RWPE2 (cell line): ENCODE data around the gene SLC66A2.

Experiments used
- ATAC-seq: fragments of 200-7000 bp; cut with Tn5 transposase; 3 replicates; pipeline ENCODE4 v1.9.1; 2021; ENCODE audit warnings: low read depth
- DNase-seq: peaks from one replicate; pipeline ENCODE4 v3.0.0-alpha.2; 2020; ENCODE audit warnings: low spot score
- H3K27ac ChIP-seq: fragments of 450-650 bp; 2 replicates; pipeline ENCODE4 v1.5.1; 2017; ENCODE audit warnings: mild to moderate bottlenecking; ENCODE audit not compliant: poor library complexity, severe bottlenecking
- H3K27me3 ChIP-seq: fragments of 250-450 bp; sonication (Bioruptor Pico); 2 replicates; pipeline ENCODE4 v1.5.1; 2021; ENCODE audit warnings: mild to moderate bottlenecking, moderate library complexity; ENCODE audit not compliant: insufficient read depth, poor library complexity, severe bottlenecking
- H3K36me3 ChIP-seq: fragments of 250-450 bp; sonication (Bioruptor Pico); 2 replicates; pipeline ENCODE4 v1.5.1; 2020; ENCODE audit warnings: low read depth, mild to moderate bottlenecking, moderate library complexity
- H3K4me1 ChIP-seq: fragments of 250-450 bp; sonication (Bioruptor Pico); 2 replicates; pipeline ENCODE4 v1.5.1; 2021; ENCODE audit warnings: mild to moderate bottlenecking, moderate library complexity; ENCODE audit not compliant: insufficient read depth, poor library complexity, severe bottlenecking
- H3K4me3 ChIP-seq: fragments of 250-450 bp; sonication (Bioruptor Pico); 2 replicates; pipeline ENCODE4 v1.5.1; 2021; ENCODE audit warnings: mild to moderate bottlenecking, moderate library complexity; ENCODE audit not compliant: severe bottlenecking
- H3K9me3 ChIP-seq: fragments of 250-450 bp; sonication (Bioruptor Pico); 2 replicates; pipeline ENCODE4 v1.5.1; 2021; ENCODE audit warnings: mild to moderate bottlenecking, moderate library complexity; ENCODE audit not compliant: severe bottlenecking
- TF ChIP-seq, protein P1 (sequence below): fragments of 450-650 bp; IDR thresholded peaks from one replicate; pipeline ENCODE4 v1.5.1; 2017; ENCODE audit warnings: mild to moderate bottlenecking, moderate library complexity; ENCODE audit not compliant: poor library complexity, severe bottlenecking

SLC66A2 gene

DNA sequence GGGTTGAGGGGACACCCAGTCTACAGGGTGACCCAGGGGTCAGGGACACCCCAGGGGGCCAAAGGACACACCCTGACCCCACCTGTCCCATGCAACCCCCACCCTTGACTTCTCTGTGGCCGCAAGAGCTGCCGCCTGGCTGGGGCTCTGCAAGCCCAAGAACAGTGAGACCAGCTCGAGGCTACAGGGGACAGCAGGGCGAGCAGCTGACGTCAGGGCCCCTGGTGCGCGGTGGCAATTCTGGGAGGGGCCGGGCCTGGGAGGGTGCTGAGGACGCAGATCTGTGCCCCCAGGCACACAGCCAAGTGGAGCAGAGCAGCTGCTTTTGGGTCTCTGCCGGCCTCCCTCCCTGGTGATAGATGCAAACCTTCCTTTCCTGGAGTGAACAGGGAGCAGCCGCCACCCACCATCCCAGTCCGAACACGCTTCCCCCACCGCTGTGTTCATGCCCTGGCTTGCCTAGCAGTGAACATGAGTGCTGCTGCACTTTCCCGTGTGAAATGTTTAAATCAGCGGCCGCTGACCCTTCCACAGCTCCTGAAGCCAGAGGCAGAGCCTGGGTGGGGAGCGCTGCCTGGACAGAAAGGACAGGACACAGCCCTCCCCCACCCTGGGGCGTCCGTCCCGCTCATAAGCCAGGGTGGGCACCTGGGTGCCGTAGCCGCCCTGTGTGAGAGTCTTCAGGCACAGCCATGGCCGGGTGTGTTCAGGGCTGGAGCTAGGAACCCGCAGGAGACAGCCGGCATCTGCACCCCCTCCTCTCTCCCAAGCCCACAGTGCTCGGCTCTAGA lies 46.9 kb downstream of the SLC66A2 start:
- DNase-seq, result peak; percentile 67

DNA sequence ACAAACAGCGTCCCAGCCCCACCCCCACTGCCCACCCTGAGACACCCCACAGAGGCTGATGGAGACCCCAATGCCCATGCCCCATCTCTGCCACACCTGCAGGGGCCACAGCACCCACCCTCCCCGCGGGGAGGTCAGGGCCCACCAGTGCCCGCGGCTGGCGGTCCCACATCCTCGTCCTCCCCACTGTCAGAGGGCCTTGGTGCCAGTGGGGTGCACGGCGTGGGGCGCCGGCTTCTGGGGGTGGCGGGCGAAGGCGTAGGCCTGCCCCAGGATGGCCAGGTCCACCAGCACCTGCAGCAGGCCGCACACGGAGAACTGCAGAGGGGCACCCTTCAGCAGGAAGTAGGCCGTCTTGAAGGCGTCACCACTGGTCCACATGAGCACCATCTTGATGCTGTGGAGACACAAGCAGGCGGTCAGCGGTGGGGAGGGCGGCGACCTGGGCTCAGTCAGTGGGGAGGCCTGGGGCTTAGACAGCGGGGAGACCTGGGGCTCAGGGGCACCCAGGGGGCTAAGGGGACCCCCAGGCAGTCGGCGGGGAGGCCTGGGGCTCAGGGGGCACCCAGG lies 47.6 kb downstream of the SLC66A2 start:
- TF ChIP-seq, protein P1, sequence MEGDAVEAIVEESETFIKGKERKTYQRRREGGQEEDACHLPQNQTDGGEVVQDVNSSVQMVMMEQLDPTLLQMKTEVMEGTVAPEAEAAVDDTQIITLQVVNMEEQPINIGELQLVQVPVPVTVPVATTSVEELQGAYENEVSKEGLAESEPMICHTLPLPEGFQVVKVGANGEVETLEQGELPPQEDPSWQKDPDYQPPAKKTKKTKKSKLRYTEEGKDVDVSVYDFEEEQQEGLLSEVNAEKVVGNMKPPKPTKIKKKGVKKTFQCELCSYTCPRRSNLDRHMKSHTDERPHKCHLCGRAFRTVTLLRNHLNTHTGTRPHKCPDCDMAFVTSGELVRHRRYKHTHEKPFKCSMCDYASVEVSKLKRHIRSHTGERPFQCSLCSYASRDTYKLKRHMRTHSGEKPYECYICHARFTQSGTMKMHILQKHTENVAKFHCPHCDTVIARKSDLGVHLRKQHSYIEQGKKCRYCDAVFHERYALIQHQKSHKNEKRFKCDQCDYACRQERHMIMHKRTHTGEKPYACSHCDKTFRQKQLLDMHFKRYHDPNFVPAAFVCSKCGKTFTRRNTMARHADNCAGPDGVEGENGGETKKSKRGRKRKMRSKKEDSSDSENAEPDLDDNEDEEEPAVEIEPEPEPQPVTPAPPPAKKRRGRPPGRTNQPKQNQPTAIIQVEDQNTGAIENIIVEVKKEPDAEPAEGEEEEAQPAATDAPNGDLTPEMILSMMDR, result no peak
- Histone ChIP-seq H3K27ac (no peak overlapping the region), H3K27me3 (no peaks in the 10 kb centered on the region), H3K4me1 (no peaks in the 10 kb centered on the region), H3K4me3 (no peak overlapping the region), H3K36me3 (no peaks in the 10 kb centered on the region), H3K9me3 (peaks cover 7% of the 10 kb centered on the region)
- peak; percentile 46 for DNase-seq
- ATAC-seq, result no peak

More for the DNA sequence above, 46.9 kb downstream of the SLC66A2 start:
- Histone ChIP-seq H3K4me1 (no peaks in the 10 kb centered on the region), H3K27ac (no peak overlapping the region), H3K27me3 (no peaks in the 10 kb centered on the region), H3K9me3 (peaks cover 2% of the 10 kb centered on the region), H3K36me3 (no peaks in the 10 kb centered on the region), H3K4me3 (no peak overlapping the region)
- peak; percentile 79 for ATAC-seq
- TF ChIP-seq, protein P1, result no peak

DNA sequence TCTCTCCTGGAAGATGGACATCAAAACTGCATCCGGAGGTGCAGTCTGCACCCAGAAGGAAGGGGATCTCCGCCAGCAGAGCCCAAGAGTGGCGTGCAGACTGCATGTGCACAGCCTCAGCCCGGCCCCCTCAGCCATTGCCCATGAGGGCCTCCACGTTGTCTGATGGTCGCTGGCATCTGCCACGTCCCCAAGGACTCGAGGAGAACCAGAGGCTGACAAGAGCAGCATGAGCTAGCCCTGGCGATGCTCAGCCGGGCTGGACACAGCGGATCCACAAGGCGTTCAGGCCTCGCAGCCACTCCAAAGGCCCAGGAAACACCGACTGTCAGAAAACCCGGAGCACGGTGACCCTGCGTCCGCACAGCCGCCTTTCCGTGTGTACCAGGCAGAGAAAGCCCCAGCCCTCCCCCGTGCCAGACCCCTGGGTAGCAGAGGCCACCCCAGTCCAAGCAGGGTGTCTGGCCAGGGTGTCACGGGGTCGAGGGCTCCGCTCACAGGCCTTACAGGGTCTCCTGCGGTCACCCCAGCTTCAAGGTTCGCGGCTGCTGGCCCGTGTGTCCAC lies 48.3 kb downstream of the SLC66A2 start:
- ATAC-seq (no peak), DNase-seq (peak; percentile 62)
- Histone ChIP-seq H3K27ac (no peak overlapping the region), H3K36me3 (no peaks in the 10 kb centered on the region), H3K4me3 (no peak overlapping the region), H3K27me3 (no peaks in the 10 kb centered on the region), H3K4me1 (no peaks in the 10 kb centered on the region), H3K9me3 (peaks cover 7% of the 10 kb centered on the region)
- TF ChIP-seq, protein P1, result no peak

DNA sequence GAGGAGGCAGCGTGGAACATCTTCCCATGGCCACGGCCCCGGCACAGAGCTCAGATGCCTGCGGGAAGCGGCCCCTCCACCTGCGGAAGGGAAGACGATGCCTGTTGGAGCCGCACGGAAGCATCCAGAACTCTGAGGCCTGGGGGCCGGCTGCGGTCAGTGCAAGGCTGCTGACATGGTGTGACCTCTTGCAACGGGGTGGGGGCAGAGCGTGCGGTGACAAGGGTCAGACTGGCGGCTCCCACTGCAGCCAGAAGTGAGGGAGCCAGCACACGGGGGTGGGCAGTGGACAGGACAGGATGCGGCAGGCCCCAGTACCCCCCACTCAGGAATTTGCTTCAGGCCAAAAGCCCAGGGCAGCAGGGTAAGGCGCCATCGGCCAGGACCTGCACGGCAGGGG lies 48.8 kb downstream of the SLC66A2 start:
- peaks cover 9% of the 10 kb centered on the region for H3K9me3 ChIP-seq
- TF ChIP-seq, protein P1, result no peak
- no peak for ATAC-seq

DNA sequence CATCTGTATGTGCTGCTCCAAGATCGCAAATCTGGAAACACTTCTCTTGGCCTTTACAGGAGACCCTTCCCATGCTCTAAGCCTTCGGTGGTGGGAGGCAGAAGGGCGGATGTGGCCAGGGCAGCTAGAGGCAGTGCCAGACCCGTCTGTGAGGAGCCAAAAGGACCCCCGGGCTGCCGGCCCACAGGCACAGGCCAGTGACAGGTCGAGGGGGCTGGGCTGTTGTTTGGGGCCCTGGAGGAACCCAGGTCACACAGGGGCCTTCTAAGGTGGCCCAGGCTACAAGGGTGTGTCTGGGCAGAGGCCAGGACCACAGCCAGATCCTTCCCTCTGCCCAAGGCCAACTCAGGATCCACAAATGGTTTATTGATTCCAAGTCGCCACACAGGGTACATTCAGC lies 49.4 kb downstream of the SLC66A2 start:
- H3K4me1 ChIP-seq, result no peaks in the 10 kb centered on the region
- H3K9me3 ChIP-seq, result peaks cover 15% of the 10 kb centered on the region
- H3K27ac ChIP-seq, result no peak overlapping the region
- ATAC-seq, result no peak
- TF ChIP-seq, protein P1, result no peak
- DNase-seq, result no peak
- H3K27me3 ChIP-seq, result no peaks in the 10 kb centered on the region
- no peak overlapping the region for H3K4me3 ChIP-seq
- no peaks in the 10 kb centered on the region for H3K36me3 ChIP-seq

More for the DNA sequence above, 48.8 kb downstream of the SLC66A2 start:
- Histone ChIP-seq H3K4me1 (no peaks in the 10 kb centered on the region), H3K4me3 (no peak overlapping the region), H3K27ac (no peak overlapping the region), H3K36me3 (no peaks in the 10 kb centered on the region), H3K27me3 (no peaks in the 10 kb centered on the region)
- DNase-seq, result peak; percentile 42
